ENCODE results near the gene CDRT4. TPM values are rescaled to one million over a fixed set of nuclear protein-coding genes. Genes with fewer than 3 reads are reported as not detected.

The CDRT4 gene
- total RNA-seq, 1 experiment from 2014 or later = 17.9 TPM

DNA sequence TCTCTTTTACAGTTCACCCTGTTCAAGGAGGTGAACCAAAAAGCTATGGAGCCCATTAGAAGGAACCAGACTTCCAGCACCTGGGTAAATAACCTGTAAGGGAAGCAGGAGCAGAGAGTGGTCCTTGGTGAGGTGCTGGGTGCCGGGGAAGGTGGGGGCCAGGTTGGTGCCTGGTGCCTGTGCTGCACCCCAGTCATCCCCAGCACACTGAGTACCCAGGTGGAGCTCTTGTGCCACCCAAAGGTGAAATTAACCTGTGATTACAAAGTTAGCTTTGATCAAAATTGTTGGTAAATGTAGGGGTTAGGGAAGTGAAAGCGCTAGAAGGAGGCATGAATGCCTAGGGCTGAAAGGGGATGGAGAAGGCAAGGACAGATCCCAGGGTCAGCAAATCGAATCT lies 58.6 kb downstream of the CDRT4 start:
- no peaks in the 10 kb centered on the region for H3K27me3 ChIP-seq (ENCODE audit: insufficient read depth, low read depth)
- H3K4me1 ChIP-seq (replicated peaks; ENCODE audit: insufficient read depth) = no peaks in the 10 kb centered on the region
- H3K36me3 ChIP-seq (ENCODE audit: low read depth) = no peaks in the 10 kb centered on the region
- no peaks in the 10 kb centered on the region for H3F3A ChIP-seq (ENCODE audit: insufficient read depth, low read depth)
- intact Hi-C loops (cut with micrococcal nuclease; ENCODE audit: unreplicated experiment) = no loop called here
- no peak overlapping the region for H3K27ac ChIP-seq
- BruUV-seq (replicated peaks) = no TSS peak
- no peak overlapping the region for H3K4me2 ChIP-seq
- ChIA-PET POLR2A (ENCODE audit: unreplicated experiment) (no interaction called here), CTCF (no interaction called here)
- no peaks in the 10 kb centered on the region for H3K79me2 ChIP-seq (ENCODE audit: low read depth)
- no peak overlapping the region for H3K4me3 ChIP-seq
- no peaks in the 10 kb centered on the region for H4K20me1 ChIP-seq (ENCODE audit: insufficient read depth)
- no peak for DNase-seq
- H3K9me2 ChIP-seq (ENCODE audit: insufficient read depth) = no peaks in the 10 kb centered on the region
- TF ChIP-seq, protein P1, sequence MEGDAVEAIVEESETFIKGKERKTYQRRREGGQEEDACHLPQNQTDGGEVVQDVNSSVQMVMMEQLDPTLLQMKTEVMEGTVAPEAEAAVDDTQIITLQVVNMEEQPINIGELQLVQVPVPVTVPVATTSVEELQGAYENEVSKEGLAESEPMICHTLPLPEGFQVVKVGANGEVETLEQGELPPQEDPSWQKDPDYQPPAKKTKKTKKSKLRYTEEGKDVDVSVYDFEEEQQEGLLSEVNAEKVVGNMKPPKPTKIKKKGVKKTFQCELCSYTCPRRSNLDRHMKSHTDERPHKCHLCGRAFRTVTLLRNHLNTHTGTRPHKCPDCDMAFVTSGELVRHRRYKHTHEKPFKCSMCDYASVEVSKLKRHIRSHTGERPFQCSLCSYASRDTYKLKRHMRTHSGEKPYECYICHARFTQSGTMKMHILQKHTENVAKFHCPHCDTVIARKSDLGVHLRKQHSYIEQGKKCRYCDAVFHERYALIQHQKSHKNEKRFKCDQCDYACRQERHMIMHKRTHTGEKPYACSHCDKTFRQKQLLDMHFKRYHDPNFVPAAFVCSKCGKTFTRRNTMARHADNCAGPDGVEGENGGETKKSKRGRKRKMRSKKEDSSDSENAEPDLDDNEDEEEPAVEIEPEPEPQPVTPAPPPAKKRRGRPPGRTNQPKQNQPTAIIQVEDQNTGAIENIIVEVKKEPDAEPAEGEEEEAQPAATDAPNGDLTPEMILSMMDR (conservative IDR thresholded peaks at IDR 0.05) = no peak
- no peak for TF ChIP-seq EZH2 (IDR thresholded peaks at IDR 0.05; ENCODE audit: low read depth)
- H2AFZ ChIP-seq = no peak overlapping the region
- no peaks in the 10 kb centered on the region for H3K9me3 ChIP-seq (ENCODE audit: insufficient read depth, low read depth)

DNA sequence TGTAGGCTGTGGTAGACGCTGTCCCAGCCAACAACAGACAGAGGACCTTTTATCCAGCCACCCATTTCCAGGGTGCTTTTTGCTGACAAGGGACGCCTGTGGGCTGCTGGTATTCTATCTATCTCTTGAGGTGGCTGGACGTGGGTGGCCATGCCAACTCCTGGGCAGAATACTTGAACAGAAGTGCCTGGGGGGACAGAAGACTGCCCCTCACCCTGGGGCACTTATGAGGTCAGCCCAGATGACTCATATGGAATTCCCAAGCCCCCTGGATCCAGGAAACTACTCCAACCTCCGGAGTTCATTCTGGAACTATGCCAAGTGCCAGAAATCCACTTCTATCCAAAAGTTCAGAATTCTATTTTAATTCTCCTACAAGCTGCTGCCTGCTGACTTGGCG lies 61.3 kb downstream of the CDRT4 start:
- H3F3A ChIP-seq (ENCODE audit: insufficient read depth, low read depth) = no peaks in the 10 kb centered on the region
- H3K79me2 ChIP-seq (ENCODE audit: low read depth) = no peaks in the 10 kb centered on the region
- no peak overlapping the region for H2AFZ ChIP-seq
- POLR2A ChIA-PET (ENCODE audit: unreplicated experiment) = no interaction called here
- no TSS peak for BruUV-seq (replicated peaks)
- DNase-seq = no peak
- H3K4me2 ChIP-seq = no peak overlapping the region
- H3K4me1 ChIP-seq (replicated peaks; ENCODE audit: insufficient read depth) = no peaks in the 10 kb centered on the region
- H3K9me2 ChIP-seq (ENCODE audit: insufficient read depth) = no peaks in the 10 kb centered on the region
- no peak overlapping the region for H3K4me3 ChIP-seq
- no peak overlapping the region for H3K27ac ChIP-seq
- no peaks in the 10 kb centered on the region for H3K9me3 ChIP-seq (ENCODE audit: insufficient read depth, low read depth)
- no peaks in the 10 kb centered on the region for H4K20me1 ChIP-seq (ENCODE audit: insufficient read depth)
- H3K36me3 ChIP-seq (ENCODE audit: low read depth) = no peaks in the 10 kb centered on the region
- intact Hi-C loops (cut with micrococcal nuclease; ENCODE audit: unreplicated experiment) = no loop called here
- H3K27me3 ChIP-seq (ENCODE audit: insufficient read depth, low read depth) = no peaks in the 10 kb centered on the region
- no peak for TF ChIP-seq EZH2 (IDR thresholded peaks at IDR 0.05; ENCODE audit: low read depth)
- TF ChIP-seq, protein P1 (conservative IDR thresholded peaks at IDR 0.05) = no peak
- CTCF ChIA-PET = no interaction called here

DNA sequence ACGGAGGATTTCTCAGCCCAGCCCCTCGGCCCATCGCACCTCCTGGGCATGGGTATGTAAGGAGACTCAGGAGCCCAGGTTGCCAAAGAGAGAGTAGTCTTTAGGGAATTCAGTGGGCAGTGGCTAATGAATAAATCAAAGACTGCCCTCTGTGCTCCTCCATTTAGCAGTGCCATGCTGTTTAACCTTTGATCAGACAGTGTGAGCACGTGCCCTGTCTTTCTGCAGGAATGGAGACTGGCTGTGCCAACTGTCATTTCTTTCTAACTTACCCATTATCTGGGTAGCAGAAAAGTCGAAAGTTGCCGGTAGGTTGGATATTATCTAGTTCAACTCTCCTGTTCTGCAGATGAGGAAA lies 62.4 kb downstream of the CDRT4 start:
- ChIA-PET CTCF (no interaction called here), POLR2A (ENCODE audit: unreplicated experiment) (no interaction called here)
- no peak overlapping the region for H3K4me3 ChIP-seq
- H3K36me3 ChIP-seq (ENCODE audit: low read depth) = no peaks in the 10 kb centered on the region
- no peaks in the 10 kb centered on the region for H4K20me1 ChIP-seq (ENCODE audit: insufficient read depth)
- no peaks in the 10 kb centered on the region for H3K4me1 ChIP-seq (replicated peaks; ENCODE audit: insufficient read depth)
- H3K79me2 ChIP-seq (ENCODE audit: low read depth) = no peaks in the 10 kb centered on the region
- no peaks in the 10 kb centered on the region for H3K27me3 ChIP-seq (ENCODE audit: insufficient read depth, low read depth)
- H3F3A ChIP-seq (ENCODE audit: insufficient read depth, low read depth) = no peaks in the 10 kb centered on the region
- H3K27ac ChIP-seq = no peak overlapping the region
- H3K9me2 ChIP-seq (ENCODE audit: insufficient read depth) = no peaks in the 10 kb centered on the region
- H3K9me3 ChIP-seq (ENCODE audit: insufficient read depth, low read depth) = no peaks in the 10 kb centered on the region
- intact Hi-C loops (cut with micrococcal nuclease; ENCODE audit: unreplicated experiment) = no loop called here
- DNase-seq = no peak
- no peak for TF ChIP-seq EZH2 (IDR thresholded peaks at IDR 0.05; ENCODE audit: low read depth)
- TF ChIP-seq, protein P1 (conservative IDR thresholded peaks at IDR 0.05) = no peak
- H3K4me2 ChIP-seq = no peak overlapping the region
- H2AFZ ChIP-seq = no peak overlapping the region
- no TSS peak for BruUV-seq (replicated peaks)

Measured in PC-9 (cell line).